HG03439 (cell line): ENCODE results near the gene RASA3.
"Not testable (repeated sequence)": the region's sequence is repeated elsewhere in the genome, so short reads cannot be mapped to it uniquely, and the experiment has no call there.

Source experiments
- ATAC-seq: cut with Tn5 transposase; IDR thresholded peaks from one replicate; pipeline ENCODE4 v1.9.1; 2021; ENCODE audit warnings: mild to moderate bottlenecking, moderate library complexity; ENCODE audit not compliant: unreplicated experiment

The RASA3 gene

GRCh38 chr13:114024603-114025404 is 107.6 kb downstream of the RASA3 start:
- ATAC-seq: peak; percentile 65

GRCh38 chr13:114023716-114024602 is 108.5 kb downstream of the RASA3 start:
- no peak for ATAC-seq

GRCh38 chr13:114022876-114023275 is 109.5 kb downstream of the RASA3 start:
- no peak for ATAC-seq

GRCh38 chr13:114022309-114022669 is 110.1 kb downstream of the RASA3 start:
- ATAC-seq: no peak

GRCh38 chr13:114021464-114022308 is 110.7 kb downstream of the RASA3 start:
- ATAC-seq: no peak

GRCh38 chr13:114020750-114021463 is 111.5 kb downstream of the RASA3 start:
- ATAC-seq: no peak

GRCh38 chr13:114020134-114020533 is 112.3 kb downstream of the RASA3 start:
- ATAC-seq: not testable (repeated sequence)

GRCh38 chr13:114019367-114019766 is 113.1 kb downstream of the RASA3 start:
- ATAC-seq: no peak

GRCh38 chr13:114018461-114019055 is 113.9 kb downstream of the RASA3 start:
- no peak for ATAC-seq

- no peak for ATAC-seq
Observed at GRCh38 chr13:114017966-114018365, 114.5 kb downstream of the RASA3 start.

GRCh38 chr13:114017028-114017630 is 115.3 kb downstream of the RASA3 start:
- ATAC-seq: no peak

- ATAC-seq: no peak
Observed at GRCh38 chr13:114016321-114017027, 115.9 kb downstream of the RASA3 start.

GRCh38 chr13:114015969-114016295 is 116.5 kb downstream of the RASA3 start:
- no peak for ATAC-seq

GRCh38 chr13:114015111-114015968 is 117.1 kb downstream of the RASA3 start:
- ATAC-seq: no peak

- no peak for ATAC-seq
Observed at GRCh38 chr13:114013952-114014629, 118.3 kb downstream of the RASA3 start.

GRCh38 chr13:114013336-114013735 is 119.1 kb downstream of the RASA3 start:
- no peak for ATAC-seq

GRCh38 chr13:114012921-114013320 is 119.5 kb downstream of the RASA3 start:
- ATAC-seq: no peak

GRCh38 chr13:114012141-114012540 is 120.3 kb downstream of the RASA3 start:
- ATAC-seq: no peak
